GDM1 (cell line): Measurements from ENCODE around the gene SLX1A.
"Not testable (repeated sequence)": the region's sequence is repeated elsewhere in the genome, so short reads cannot be mapped to it uniquely, and the experiment has no call there.

Experiments used
- DNase-seq: peaks from one replicate; lab custom pipeline; 2025; lab: John Stamatoyannopoulos, UW

SLX1A gene

GRCh38 chr16:30184096-30184890 is 9.4 kb upstream of the SLX1A start:
- DNase-seq: peak; percentile 62

- no peak for DNase-seq
Observed at GRCh38 chr16:30184891-30185682, 8.6 kb upstream of the SLX1A start.

- peak; percentile 22 for DNase-seq
Observed at GRCh38 chr16:30185683-30186421, 7.8 kb upstream of the SLX1A start.

GRCh38 chr16:30186444-30186781 is 7.3 kb upstream of the SLX1A start:
- DNase-seq: no peak

GRCh38 chr16:30186782-30187555 is 6.7 kb upstream of the SLX1A start:
- DNase-seq: peak; percentile 27

GRCh38 chr16:30187556-30187865 is 6.2 kb upstream of the SLX1A start:
- no peak for DNase-seq

- DNase-seq: no peak
Observed at GRCh38 chr16:30187971-30188561, 5.6 kb upstream of the SLX1A start.

GRCh38 chr16:30191158-30191557 is 2.5 kb upstream of the SLX1A start:
- DNase-seq: not testable (repeated sequence)

GRCh38 chr16:30193098-30193497 is 577 bp upstream of the SLX1A start:
- not testable (repeated sequence) for DNase-seq

GRCh38 chr16:30194172-30194925 is 674 bp downstream of the SLX1A start:
- DNase-seq: not testable (repeated sequence)

GRCh38 chr16:30197001-30197400 is 3.3 kb downstream of the SLX1A start:
- DNase-seq: not testable (repeated sequence)

- DNase-seq: not testable (repeated sequence)
Observed at GRCh38 chr16:30199049-30199448, 5.4 kb downstream of the SLX1A start, which contains the start of gene SULT1A3. TSS of gene SULT1A3 (plus strand) at chr16:30199255. CDS start at chr16:30200729, 1,474 bp downstream.

- not testable (repeated sequence) for DNase-seq
Observed at GRCh38 chr16:30199608-30200343, 6.1 kb downstream of the SLX1A start.

- DNase-seq: not testable (repeated sequence)
Observed at GRCh38 chr16:30205541-30206236, 12.0 kb downstream of the SLX1A start.

GRCh38 chr16:30206252-30206651 is 12.6 kb downstream of the SLX1A start:
- not testable (repeated sequence) for DNase-seq

GRCh38 chr16:30207063-30207704 is 13.5 kb downstream of the SLX1A start:
- DNase-seq: not testable (repeated sequence)

GRCh38 chr16:30209032-30209431 is 15.4 kb downstream of the SLX1A start:
- DNase-seq: not testable (repeated sequence)

- not testable (repeated sequence) for DNase-seq
Observed at GRCh38 chr16:30211414-30211813, 17.7 kb downstream of the SLX1A start.

- not testable (repeated sequence) for DNase-seq
Observed at GRCh38 chr16:30217082-30217481, 23.4 kb downstream of the SLX1A start.
